AG20443 (cell line): ENCODE data around the gene NFE2L3.
"Not testable (repeated sequence)": the region's sequence is repeated elsewhere in the genome, so short reads cannot be mapped to it uniquely, and the experiment has no call there.

ENCODE experiments used
- DNase-seq: peaks from one replicate; pipeline ENCODE4 v3.0.0; 2012; ENCODE audit warnings: low spot score, mixed read lengths

Gene NFE2L3

DNA sequence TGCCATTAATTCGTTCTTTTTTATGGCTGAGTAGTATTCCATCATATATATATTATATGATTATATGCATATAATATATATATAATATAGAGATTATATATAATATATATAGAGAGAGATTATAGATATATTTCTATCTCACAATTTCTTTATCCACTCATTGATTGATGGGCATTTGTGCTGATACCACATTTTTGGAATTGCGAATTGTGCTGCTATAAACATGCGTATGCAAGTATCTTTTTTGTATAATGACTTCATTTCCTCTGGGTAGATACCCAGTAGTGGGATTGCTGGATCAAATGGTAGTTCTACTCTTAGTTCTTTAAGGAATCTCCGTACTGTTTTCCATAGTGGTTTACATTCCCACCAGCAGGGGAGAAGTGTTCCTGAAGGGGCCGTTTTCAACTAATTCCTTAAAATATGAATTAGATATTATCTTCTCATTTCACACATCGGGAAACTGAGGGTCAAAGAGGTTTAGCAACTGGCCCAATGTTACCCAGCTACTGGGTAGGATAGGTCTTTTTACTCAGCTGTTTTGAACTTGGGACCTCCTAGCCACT is 16.5 kb downstream of the NFE2L3 start:
- DNase-seq, result no peak

GRCh38 chr7:26169271-26169670 is 17.3 kb downstream of the NFE2L3 start:
- DNase-seq, result no peak

GRCh38 chr7:26170663-26171062 is 18.7 kb downstream of the NFE2L3 start:
- no peak for DNase-seq

DNA sequence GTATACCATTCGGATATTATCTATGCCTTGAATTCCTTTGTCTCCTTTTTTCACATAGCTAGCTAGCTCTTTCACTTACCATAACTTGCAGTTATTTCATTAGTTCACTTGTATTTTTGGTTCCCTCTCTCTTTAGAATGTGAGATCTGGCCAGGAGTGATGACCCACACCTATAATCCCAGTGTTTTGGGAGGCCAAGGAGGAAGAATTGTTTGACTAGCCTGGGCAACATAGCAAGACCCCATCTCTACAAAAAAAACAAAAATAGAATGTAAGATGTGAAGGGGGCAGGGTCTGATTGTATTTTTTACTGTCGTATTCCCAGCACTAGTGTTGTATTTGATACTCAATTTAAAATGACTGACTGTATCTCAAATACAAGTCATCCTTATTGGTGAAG is 19.6 kb downstream of the NFE2L3 start:
- DNase-seq, result no peak

- DNase-seq, result no peak
Measured at GRCh38 chr7:26172048-26172447, 20.1 kb downstream of the NFE2L3 start.

DNA sequence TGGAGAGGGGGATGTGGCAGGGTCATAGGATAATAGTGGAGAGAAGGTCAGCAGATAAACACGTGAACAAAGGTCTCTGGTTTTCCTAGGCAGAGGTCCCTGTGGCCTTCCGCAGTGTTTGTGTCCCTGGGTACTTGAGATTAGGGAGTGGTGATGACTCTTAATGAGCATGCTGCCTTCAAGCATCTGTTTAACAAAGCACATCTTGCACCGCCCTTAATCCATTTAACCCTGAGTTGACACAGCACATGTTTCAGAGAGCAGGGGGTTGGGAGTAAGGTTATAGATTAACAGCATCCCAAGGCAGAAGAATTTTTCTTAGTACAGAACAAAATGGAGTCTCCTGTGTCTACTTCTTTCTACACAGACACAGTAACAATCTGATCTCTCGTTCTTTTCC is 23.9 kb downstream of the NFE2L3 start:
- not testable (repeated sequence) for DNase-seq

- not testable (repeated sequence) for DNase-seq
Measured at GRCh38 chr7:26176696-26177095, 24.7 kb downstream of the NFE2L3 start.

- DNase-seq, result not testable (repeated sequence)
Measured at GRCh38 chr7:26177269-26177668, 25.3 kb downstream of the NFE2L3 start.

- DNase-seq, result no peak
Measured at GRCh38 chr7:26178272-26178960, 26.4 kb downstream of the NFE2L3 start.

DNA sequence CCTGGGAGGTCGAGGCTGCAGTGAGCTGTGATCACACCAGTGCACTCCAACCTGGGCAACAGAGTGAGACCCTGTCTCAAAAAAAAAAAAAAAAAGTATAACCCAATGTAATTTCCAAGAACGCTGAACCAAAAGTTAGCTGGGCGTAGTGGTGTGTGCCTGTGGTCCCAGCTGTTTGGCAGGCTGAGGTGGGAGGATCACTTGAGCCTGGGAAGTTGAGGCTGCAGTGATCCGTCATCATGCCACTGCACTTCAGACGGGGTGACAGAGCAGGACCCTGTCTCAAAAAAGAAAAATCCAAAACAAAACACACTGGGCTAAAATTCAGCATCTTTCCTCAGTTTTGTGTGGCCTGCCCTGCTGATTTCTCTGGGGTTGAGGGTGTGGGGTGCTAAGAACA is 27.4 kb downstream of the NFE2L3 start:
- DNase-seq, result no peak

DNA sequence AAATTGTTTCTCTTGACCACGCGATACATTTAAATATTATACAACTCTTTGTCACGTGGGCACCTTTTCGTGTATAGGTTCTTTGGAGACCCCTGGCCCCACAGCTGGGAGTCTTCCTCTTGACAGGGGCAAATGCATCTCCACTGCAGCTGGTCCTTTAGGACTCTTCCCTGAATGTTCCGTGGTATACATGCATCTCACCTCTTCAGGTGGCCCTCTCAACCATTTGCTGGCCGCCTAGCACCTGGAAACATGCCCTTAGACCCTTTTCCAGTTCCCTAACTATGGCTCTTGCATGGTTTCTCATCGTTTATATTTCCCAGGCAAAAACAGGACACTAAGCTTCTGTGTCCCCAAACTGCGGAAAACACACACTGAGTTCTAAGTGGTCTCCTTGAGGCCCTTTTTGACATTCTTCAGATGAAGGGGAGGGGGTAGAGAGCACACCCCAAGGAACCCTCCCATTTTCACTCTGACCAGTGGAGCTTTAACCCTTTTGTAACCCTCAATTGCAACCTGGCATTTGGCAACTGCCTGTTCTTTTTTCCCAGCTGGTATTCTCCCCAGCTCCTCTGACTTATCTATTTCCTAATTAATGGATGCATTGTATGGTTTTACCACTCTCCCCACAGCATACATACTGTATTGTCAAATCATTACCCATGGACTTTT is 28.0 kb downstream of the NFE2L3 start:
- DNase-seq, result no peak

GRCh38 chr7:26180792-26181198 is 28.8 kb downstream of the NFE2L3 start:
- no peak for DNase-seq

DNA sequence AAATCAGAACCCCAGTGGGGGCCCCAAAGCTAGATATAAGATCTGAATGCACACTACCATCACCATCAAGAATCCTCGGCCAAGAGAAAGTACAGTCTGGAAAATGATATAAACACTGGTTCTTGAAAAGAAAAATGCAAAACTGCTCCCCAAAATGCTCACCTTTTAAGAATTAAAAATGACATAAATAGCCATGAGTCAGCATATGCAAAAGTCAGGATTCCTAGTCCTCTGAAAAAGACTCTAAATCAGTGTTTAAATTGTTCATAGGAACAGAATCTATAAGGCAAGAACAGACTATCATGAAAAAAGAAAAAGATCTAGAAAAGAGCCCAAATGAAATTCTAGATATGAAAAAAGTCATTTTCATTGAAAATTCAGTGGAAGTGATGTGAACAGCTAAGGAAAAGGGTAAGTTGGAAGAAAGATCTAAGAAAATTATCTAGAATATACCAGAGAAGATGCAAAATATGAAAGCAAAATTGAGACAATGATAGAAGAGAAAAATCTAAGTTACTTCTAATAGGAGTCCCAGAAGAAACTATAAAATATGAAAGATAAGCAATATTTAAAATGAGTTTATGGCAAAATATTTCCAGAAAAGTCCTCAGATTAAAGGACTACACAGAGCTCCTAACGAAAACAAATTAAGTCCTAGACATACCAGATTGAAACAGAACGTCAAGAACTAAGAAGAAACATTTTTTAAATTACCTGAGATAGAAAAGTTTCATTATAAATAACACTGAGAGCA is 29.7 kb downstream of the NFE2L3 start:
- no peak for DNase-seq

DNA sequence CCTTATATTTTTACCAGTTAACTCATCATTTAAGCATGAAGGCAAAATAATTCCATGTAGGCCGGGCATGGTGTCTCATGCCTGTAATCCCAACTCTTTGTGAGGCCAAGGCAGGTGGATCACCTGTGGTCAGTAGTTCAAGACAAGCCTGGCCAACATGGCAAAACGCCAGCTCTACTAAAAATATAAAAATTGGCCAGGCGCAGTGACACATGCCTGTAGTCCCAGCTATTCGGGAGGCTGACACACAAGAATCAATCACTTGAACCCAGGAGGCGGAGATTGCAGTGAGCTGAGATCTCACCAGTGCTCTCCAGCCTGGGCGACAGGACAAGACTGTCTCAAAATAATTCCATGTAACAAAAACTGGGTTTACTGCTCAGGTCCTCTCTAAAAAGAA is 30.3 kb downstream of the NFE2L3 start:
- DNase-seq, result no peak

GRCh38 chr7:26182706-26183105 is 30.7 kb downstream of the NFE2L3 start:
- no peak for DNase-seq

DNA sequence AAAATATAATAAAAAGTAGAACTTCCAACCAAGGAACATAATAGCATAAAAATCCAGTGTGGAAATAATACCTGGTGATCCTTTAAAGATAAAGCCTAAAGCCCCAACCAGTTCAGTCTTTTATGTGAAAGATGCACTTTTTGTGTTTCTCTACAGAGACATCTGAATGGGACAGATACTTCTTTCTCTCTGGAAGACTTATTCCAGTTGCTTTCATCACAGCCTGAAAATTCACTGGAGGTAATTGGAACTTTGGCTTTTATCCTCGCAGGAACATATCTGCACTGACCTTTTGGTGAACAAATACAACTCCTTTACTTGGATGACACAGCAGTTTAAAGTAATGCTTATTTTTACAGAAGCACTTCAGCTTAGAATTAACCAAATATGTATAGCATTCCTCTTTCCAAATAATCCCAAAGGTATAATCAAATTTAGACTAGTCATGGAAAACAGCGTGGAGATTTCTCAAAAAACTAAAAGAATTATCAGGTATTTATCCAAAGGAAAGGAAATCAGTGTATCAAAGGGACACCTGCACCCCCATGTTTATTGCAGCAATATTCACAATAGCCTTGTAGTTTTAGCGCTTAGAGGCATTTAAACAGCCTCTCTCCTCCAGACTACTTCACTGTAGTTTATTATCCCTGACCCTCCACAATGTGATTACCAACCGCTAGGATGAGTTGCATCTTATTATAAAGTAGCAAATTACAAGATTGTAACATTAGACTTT is 31.7 kb downstream of the NFE2L3 start:
- no peak for DNase-seq

DNA sequence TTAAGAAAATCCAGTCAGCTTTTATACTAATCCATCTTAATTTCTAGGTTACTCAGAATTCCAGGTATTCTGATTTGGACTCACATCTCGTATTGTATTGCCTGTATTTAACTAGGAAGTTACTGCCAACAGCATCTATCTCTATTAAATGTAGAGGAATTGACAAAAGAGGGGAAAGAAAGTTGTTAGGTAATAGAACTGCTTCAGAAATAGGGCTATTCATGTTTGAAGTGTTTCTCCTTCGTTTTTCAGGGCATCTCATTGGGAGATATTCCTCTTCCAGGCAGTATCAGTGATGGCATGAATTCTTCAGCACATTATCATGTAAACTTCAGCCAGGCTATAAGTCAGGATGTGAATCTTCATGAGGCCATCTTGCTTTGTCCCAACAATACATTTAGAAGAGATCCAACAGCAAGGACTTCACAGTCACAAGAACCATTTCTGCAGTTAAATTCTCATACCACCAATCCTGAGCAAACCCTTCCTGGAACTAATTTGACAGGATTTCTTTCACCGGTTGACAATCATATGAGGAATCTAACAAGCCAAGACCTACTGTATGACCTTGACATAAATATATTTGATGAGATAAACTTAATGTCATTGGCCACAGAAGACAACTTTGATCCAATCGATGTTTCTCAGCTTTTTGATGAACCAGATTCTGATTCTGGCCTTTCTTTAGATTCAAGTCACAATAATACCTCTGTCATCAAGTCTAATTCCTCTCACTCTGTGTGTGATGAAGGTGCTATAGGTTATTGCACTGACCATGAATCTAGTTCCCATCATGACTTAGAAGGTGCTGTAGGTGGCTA is 32.5 kb downstream of the NFE2L3 start:
- DNase-seq, result not testable (repeated sequence)

- no peak for DNase-seq
Measured at GRCh38 chr7:26185131-26185843, 33.3 kb downstream of the NFE2L3 start.

GRCh38 chr7:26185844-26186180 is 33.8 kb downstream of the NFE2L3 start:
- no peak for DNase-seq
